Measurements from ENCODE around the gene PTOV1.

GRCh38 chr19:49910179-49910578 lies 59.2 kb downstream of the PTOV1 start:
- TF ChIP-seq TBP (IDR thresholded peaks at IDR 0.05; ENCODE audit: low read depth, low read length) (no peak), SP1 (IDR thresholded peaks at IDR 0.05; ENCODE audit: low read depth, low read length) (no peak), CHD2 (IDR thresholded peaks at IDR 0.05; ENCODE audit: low read length) (no peak), TAF1 (IDR thresholded peaks at IDR 0.05; ENCODE audit: low read depth, low read length) (no peak)
- TF ChIP-seq, protein P1, sequence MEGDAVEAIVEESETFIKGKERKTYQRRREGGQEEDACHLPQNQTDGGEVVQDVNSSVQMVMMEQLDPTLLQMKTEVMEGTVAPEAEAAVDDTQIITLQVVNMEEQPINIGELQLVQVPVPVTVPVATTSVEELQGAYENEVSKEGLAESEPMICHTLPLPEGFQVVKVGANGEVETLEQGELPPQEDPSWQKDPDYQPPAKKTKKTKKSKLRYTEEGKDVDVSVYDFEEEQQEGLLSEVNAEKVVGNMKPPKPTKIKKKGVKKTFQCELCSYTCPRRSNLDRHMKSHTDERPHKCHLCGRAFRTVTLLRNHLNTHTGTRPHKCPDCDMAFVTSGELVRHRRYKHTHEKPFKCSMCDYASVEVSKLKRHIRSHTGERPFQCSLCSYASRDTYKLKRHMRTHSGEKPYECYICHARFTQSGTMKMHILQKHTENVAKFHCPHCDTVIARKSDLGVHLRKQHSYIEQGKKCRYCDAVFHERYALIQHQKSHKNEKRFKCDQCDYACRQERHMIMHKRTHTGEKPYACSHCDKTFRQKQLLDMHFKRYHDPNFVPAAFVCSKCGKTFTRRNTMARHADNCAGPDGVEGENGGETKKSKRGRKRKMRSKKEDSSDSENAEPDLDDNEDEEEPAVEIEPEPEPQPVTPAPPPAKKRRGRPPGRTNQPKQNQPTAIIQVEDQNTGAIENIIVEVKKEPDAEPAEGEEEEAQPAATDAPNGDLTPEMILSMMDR (IDR thresholded peaks at IDR 0.05; ENCODE audit: control extremely low read depth in 1 of 3, insufficient read depth in 1 of 3, low read depth in 1 of 3, low read length in 3 of 3): no peak

Measured in H1 (cell line).